ENCODE results near the gene SPDEF. TPM values are rescaled to one million over a fixed set of nuclear protein-coding genes. Genes with fewer than 3 reads are reported as not detected.

The SPDEF gene
- total RNA-seq, 1 donor from 2014 or later: not detected

GRCh38 chr6:34520645-34521462 lies 35.3 kb downstream of the SPDEF start:
- Mint-ChIP-seq H3K27ac (ENCODE audit: unreplicated experiment) (no peak overlapping the region), H3K9me3 (ENCODE audit: unreplicated experiment) (peaks cover 2% of the 10 kb centered on the region), H3K4me1 (ENCODE audit: low read depth, unreplicated experiment) (peaks cover 2% of the 10 kb centered on the region), H3K27me3 (ENCODE audit: unreplicated experiment) (peaks cover 14% of the 10 kb centered on the region), H3K36me3 (ENCODE audit: unreplicated experiment) (no peaks in the 10 kb centered on the region), H3K4me3 (ENCODE audit: unreplicated experiment) (peak overlapping the region; percentile 21)
- no peak for DNase-seq
- TF ChIP-seq CTCF (IDR thresholded peaks at IDR 0.05; ENCODE audit: partially characterized antibody, unreplicated experiment): no peak

GRCh38 chr6:34519971-34520644 lies 36.0 kb downstream of the SPDEF start:
- H3K4me1 Mint-ChIP-seq (ENCODE audit: low read depth, unreplicated experiment): peaks cover 2% of the 10 kb centered on the region
- DNase-seq: no peak
- peaks cover 2% of the 10 kb centered on the region for H3K9me3 Mint-ChIP-seq (ENCODE audit: unreplicated experiment)
- no peak for TF ChIP-seq CTCF (IDR thresholded peaks at IDR 0.05; ENCODE audit: partially characterized antibody, unreplicated experiment)
- H3K27ac Mint-ChIP-seq (ENCODE audit: unreplicated experiment): no peak overlapping the region
- peaks cover 14% of the 10 kb centered on the region for H3K27me3 Mint-ChIP-seq (ENCODE audit: unreplicated experiment)
- no peak overlapping the region for H3K4me3 Mint-ChIP-seq (ENCODE audit: unreplicated experiment)
- no peaks in the 10 kb centered on the region for H3K36me3 Mint-ChIP-seq (ENCODE audit: unreplicated experiment)

GRCh38 chr6:34518669-34519365 lies 37.3 kb downstream of the SPDEF start:
- Mint-ChIP-seq H3K27me3 (ENCODE audit: unreplicated experiment) (peaks cover 13% of the 10 kb centered on the region), H3K27ac (ENCODE audit: unreplicated experiment) (no peak overlapping the region)
- TF ChIP-seq CTCF (IDR thresholded peaks at IDR 0.05; ENCODE audit: partially characterized antibody, unreplicated experiment): no peak

GRCh38 chr6:34517966-34518365 lies 38.2 kb downstream of the SPDEF start:
- no peak for DNase-seq
- TF ChIP-seq CTCF (IDR thresholded peaks at IDR 0.05; ENCODE audit: partially characterized antibody, unreplicated experiment): no peak
- Mint-ChIP-seq H3K9me3 (ENCODE audit: unreplicated experiment) (peaks cover 2% of the 10 kb centered on the region), H3K4me1 (ENCODE audit: low read depth, unreplicated experiment) (peaks cover 14% of the 10 kb centered on the region), H3K36me3 (ENCODE audit: unreplicated experiment) (no peaks in the 10 kb centered on the region), H3K27me3 (ENCODE audit: unreplicated experiment) (peaks cover 13% of the 10 kb centered on the region), H3K27ac (ENCODE audit: unreplicated experiment) (no peak overlapping the region), H3K4me3 (ENCODE audit: unreplicated experiment) (no peak overlapping the region)

More at GRCh38 chr6:34518669-34519365, 37.3 kb downstream of the SPDEF start:
- Mint-ChIP-seq H3K36me3 (ENCODE audit: unreplicated experiment) (no peaks in the 10 kb centered on the region), H3K4me1 (ENCODE audit: low read depth, unreplicated experiment) (peaks cover 6% of the 10 kb centered on the region), H3K4me3 (ENCODE audit: unreplicated experiment) (no peak overlapping the region), H3K9me3 (ENCODE audit: unreplicated experiment) (peaks cover 2% of the 10 kb centered on the region)
- DNase-seq: no peak
